Activated naive CD4-positive, alpha-beta T cell treated with anti-CD3 and anti-CD28 coated beads, Interleukin-2, amount 50 U/mL, for 24 hours (primary cell): Measurements from ENCODE around the gene COPG1.
A peak's percentile ranks its signal among the peaks of the same experiment; 100 is the strongest.

Experiments used
- H3K27ac Mint-ChIP-seq: one replicate; pipeline ENCODE4 v1.8.0; 2021; ENCODE audit warnings: mild to moderate bottlenecking, mixed read lengths
- H3K27me3 Mint-ChIP-seq: one replicate; pipeline ENCODE4 v1.8.0; 2021; ENCODE audit warnings: mixed read lengths
- H3K36me3 Mint-ChIP-seq: one replicate; pipeline ENCODE4 v1.8.0; 2021; ENCODE audit warnings: mixed read lengths
- H3K4me1 Mint-ChIP-seq: one replicate; pipeline ENCODE4 v1.8.0; 2021; ENCODE audit warnings: mixed read lengths
- H3K4me3 Mint-ChIP-seq: one replicate; pipeline ENCODE4 v1.8.0; 2021; ENCODE audit warnings: mild to moderate bottlenecking, mixed read lengths
- H3K9me3 Mint-ChIP-seq: one replicate; pipeline ENCODE4 v1.8.0; 2021; ENCODE audit warnings: mixed read lengths

The COPG1 gene

GRCh38 chr3:129288446-129288845, 39.0 kb downstream of the COPG1 start:
- H3K9me3 Mint-ChIP-seq = no peaks in the 10 kb centered on the region
- H3K36me3 Mint-ChIP-seq = peaks cover 9% of the 10 kb centered on the region
- H3K27me3 Mint-ChIP-seq = no peaks in the 10 kb centered on the region
- H3K27ac Mint-ChIP-seq = no peak overlapping the region
- H3K4me3 Mint-ChIP-seq = no peak overlapping the region
- H3K4me1 Mint-ChIP-seq = peaks cover 34% of the 10 kb centered on the region

DNA sequence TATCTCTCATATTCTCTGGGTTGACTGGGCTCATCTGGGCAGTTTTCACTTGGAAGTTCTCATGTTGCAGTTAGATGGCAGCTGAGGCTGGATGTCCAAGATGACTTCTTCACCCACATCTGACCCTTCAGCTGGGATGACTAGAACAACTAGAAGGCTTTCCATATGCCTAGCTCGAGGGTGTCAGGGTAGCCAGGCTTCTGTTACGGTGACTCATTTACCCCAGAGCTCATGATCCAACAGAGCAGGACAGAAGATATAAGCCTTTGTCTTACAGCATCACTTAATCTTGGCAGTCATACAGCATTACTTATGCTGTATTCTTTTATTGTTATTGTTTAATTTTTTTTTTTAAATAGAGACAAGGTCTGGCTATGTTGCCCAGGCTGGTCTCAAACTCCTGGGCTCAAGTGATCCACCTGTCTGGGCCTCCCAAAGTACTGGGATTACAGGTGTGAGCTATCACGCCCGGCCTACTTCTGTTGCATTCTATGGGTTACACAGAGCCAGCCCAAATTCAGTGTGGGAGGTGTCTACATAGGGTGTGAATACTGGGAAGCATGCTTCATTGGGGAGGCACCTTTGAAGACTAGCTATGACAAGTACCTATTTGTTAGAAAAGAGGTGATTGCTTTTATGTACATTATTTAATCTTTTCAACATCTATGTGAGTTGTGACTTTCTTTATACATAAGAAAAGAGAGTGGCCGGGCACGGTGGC, 40.0 kb downstream of the COPG1 start:
- Mint-ChIP-seq H3K27ac (no peak overlapping the region), H3K4me1 (peaks cover 27% of the 10 kb centered on the region), H3K27me3 (no peaks in the 10 kb centered on the region), H3K9me3 (no peaks in the 10 kb centered on the region), H3K4me3 (no peak overlapping the region), H3K36me3 (peaks cover 12% of the 10 kb centered on the region)

DNA sequence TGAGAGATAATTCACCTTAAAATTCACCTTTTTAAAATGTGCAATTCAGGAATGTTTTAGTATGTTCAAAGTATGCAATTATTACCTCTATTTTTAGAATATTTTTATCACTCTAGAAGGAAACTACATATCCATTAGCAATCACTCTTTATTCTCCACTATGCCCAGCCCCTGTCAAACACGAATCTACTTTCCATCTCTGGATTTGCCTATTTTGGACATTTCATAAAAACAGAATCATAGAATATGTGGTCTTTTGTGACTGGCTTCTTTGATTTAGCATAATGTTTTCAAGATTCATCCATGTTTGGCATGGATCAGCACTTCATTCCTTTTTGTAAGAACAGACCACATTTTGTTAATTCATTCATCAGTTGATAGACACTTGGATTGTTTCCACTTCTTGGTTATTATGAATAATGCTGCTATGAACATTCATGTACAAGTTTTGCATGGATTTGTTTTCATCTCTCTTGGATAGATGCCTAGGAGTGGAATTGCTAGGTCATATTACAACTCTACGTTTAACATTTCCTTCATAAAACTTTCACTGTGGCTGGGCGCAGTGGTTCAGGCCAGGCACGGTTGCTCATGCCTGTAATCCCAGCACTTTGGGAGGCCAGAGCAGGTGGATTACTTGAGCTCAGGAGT, 42.0 kb downstream of the COPG1 start:
- H3K4me1 Mint-ChIP-seq = peaks cover 25% of the 10 kb centered on the region
- H3K27me3 Mint-ChIP-seq = no peaks in the 10 kb centered on the region
- H3K9me3 Mint-ChIP-seq = no peaks in the 10 kb centered on the region
- H3K4me3 Mint-ChIP-seq = no peak overlapping the region
- peak overlapping the region; percentile 72 for H3K27ac Mint-ChIP-seq
- peaks cover 14% of the 10 kb centered on the region for H3K36me3 Mint-ChIP-seq

GRCh38 chr3:129295286-129295685, 45.9 kb downstream of the COPG1 start:
- peaks cover 17% of the 10 kb centered on the region for H3K36me3 Mint-ChIP-seq
- no peak overlapping the region for H3K4me3 Mint-ChIP-seq
- H3K9me3 Mint-ChIP-seq = no peaks in the 10 kb centered on the region
- H3K27ac Mint-ChIP-seq = peak overlapping the region; percentile 62
- peaks cover 16% of the 10 kb centered on the region for H3K4me1 Mint-ChIP-seq
- no peaks in the 10 kb centered on the region for H3K27me3 Mint-ChIP-seq

- H3K4me1 Mint-ChIP-seq = peaks cover 40% of the 10 kb centered on the region
- H3K27me3 Mint-ChIP-seq = no peaks in the 10 kb centered on the region
- no peak overlapping the region for H3K4me3 Mint-ChIP-seq
- H3K36me3 Mint-ChIP-seq = peaks cover 13% of the 10 kb centered on the region
- peak overlapping the region; percentile 10 for H3K27ac Mint-ChIP-seq
- H3K9me3 Mint-ChIP-seq = no peaks in the 10 kb centered on the region
Observed at GRCh38 chr3:129304146-129304961, 54.9 kb downstream of the COPG1 start.

- no peaks in the 10 kb centered on the region for H3K27me3 Mint-ChIP-seq
- no peaks in the 10 kb centered on the region for H3K9me3 Mint-ChIP-seq
- peaks cover 13% of the 10 kb centered on the region for H3K36me3 Mint-ChIP-seq
- H3K4me1 Mint-ChIP-seq = peaks cover 40% of the 10 kb centered on the region
- H3K27ac Mint-ChIP-seq = peak overlapping the region; percentile 10
- H3K4me3 Mint-ChIP-seq = no peak overlapping the region
Observed at GRCh38 chr3:129304962-129305222, 55.5 kb downstream of the COPG1 start.

- no peaks in the 10 kb centered on the region for H3K9me3 Mint-ChIP-seq
- peaks cover 40% of the 10 kb centered on the region for H3K4me1 Mint-ChIP-seq
Observed at GRCh38 chr3:129305592-129306091, 56.2 kb downstream of the COPG1 start.

GRCh38 chr3:129308636-129309035, 59.2 kb downstream of the COPG1 start:
- peaks cover 49% of the 10 kb centered on the region for H3K4me1 Mint-ChIP-seq
- peak overlapping the region; percentile 48 for H3K27ac Mint-ChIP-seq
- H3K27me3 Mint-ChIP-seq = no peaks in the 10 kb centered on the region
- no peak overlapping the region for H3K4me3 Mint-ChIP-seq
- peaks cover 8% of the 10 kb centered on the region for H3K36me3 Mint-ChIP-seq
- no peaks in the 10 kb centered on the region for H3K9me3 Mint-ChIP-seq

More at GRCh38 chr3:129305592-129306091, 56.2 kb downstream of the COPG1 start:
- H3K4me3 Mint-ChIP-seq = peak overlapping the region; percentile 19
- H3K36me3 Mint-ChIP-seq = peaks cover 13% of the 10 kb centered on the region
- H3K27me3 Mint-ChIP-seq = no peaks in the 10 kb centered on the region
- no peak overlapping the region for H3K27ac Mint-ChIP-seq

- Mint-ChIP-seq H3K27me3 (no peaks in the 10 kb centered on the region), H3K4me1 (peaks cover 42% of the 10 kb centered on the region), H3K4me3 (no peak overlapping the region), H3K27ac (peak overlapping the region; percentile 20), H3K36me3 (peaks cover 6% of the 10 kb centered on the region), H3K9me3 (no peaks in the 10 kb centered on the region)
Observed at GRCh38 chr3:129310111-129311011, 61.0 kb downstream of the COPG1 start.

GRCh38 chr3:129311054-129311902, 61.9 kb downstream of the COPG1 start:
- Mint-ChIP-seq H3K27me3 (no peaks in the 10 kb centered on the region), H3K9me3 (no peaks in the 10 kb centered on the region), H3K27ac (peak overlapping the region; percentile 60), H3K36me3 (peaks cover 1% of the 10 kb centered on the region), H3K4me3 (no peak overlapping the region), H3K4me1 (peaks cover 33% of the 10 kb centered on the region)

DNA sequence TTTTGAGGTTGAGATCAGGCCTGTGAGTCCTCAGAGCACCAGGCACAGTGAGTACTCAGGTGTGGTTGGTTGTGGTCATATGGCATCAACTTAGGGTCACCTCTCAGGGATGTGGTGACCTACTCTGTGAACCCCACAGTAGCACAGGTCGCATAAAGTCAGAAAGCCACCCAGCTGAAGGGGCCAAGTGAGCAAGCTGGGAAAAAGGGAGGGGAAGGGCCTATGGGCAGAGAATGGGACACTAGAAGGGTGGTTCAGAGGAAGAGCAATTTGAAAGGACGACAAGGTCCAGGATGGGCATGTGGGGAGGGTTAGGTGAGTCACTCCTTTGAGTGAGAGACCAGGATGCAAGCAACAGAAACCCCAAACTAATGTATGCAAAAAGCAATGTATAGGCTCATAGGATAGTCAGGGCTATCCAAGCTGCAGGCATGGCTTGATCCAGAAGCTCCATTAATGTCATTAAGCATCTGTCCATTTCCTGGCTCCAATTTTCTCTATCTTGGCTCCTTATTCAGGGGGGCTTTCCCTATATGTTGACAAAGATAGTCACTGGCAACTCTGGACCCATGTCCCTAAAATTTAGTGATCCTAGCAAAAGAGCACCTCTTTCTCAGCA, 62.7 kb downstream of the COPG1 start:
- Mint-ChIP-seq H3K4me1 (peaks cover 26% of the 10 kb centered on the region), H3K27ac (peak overlapping the region; percentile 52), H3K9me3 (no peaks in the 10 kb centered on the region), H3K27me3 (no peaks in the 10 kb centered on the region), H3K36me3 (peaks cover under 1% of the 10 kb centered on the region), H3K4me3 (no peak overlapping the region)

DNA sequence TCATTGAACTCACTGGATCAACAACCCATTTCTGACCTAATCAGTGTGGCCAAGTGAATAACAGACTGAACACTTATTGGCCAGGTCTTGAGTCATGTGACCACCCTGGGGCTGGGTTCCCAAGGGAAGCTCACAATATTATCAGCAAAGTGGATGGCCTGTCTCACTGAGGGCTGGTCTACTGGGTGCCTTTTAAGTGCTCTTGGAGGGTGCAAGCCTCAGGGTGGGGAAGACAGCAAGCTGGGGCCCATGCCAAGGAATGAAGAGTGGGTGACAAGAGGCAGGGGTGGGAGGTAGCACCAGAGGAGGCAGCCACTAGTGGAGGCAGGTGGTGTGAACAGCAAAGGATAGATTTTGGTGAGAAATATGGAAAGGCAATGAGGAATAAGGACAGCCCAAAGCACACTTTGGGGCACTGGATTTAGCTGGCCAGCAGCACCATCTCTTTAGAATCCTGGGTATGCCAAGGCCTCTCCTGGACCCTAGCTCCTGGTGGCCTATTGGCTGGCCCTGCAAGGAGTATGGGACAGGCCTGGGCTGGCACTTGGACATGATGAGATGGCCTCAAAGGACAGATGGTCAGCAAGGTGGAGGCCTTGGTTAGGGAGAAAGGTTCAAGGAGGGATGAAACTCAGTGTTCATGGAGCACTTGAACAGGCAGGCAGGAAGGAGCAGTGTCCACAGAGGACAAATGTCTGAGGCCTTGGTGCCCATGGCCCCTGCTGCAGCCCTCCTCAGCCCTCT, 63.4 kb downstream of the COPG1 start:
- no peaks in the 10 kb centered on the region for H3K36me3 Mint-ChIP-seq
- peaks cover 26% of the 10 kb centered on the region for H3K4me1 Mint-ChIP-seq
- no peaks in the 10 kb centered on the region for H3K9me3 Mint-ChIP-seq
- peak overlapping the region; percentile 57 for H3K27ac Mint-ChIP-seq
- H3K27me3 Mint-ChIP-seq = no peaks in the 10 kb centered on the region
- H3K4me3 Mint-ChIP-seq = peak overlapping the region; percentile 34

- H3K27ac Mint-ChIP-seq = peak overlapping the region; percentile 91
- H3K27me3 Mint-ChIP-seq = no peaks in the 10 kb centered on the region
- no peaks in the 10 kb centered on the region for H3K9me3 Mint-ChIP-seq
Observed at GRCh38 chr3:129313415-129313664, 63.9 kb downstream of the COPG1 start.

More at GRCh38 chr3:129313415-129313664, 63.9 kb downstream of the COPG1 start:
- Mint-ChIP-seq H3K4me3 (peak overlapping the region; percentile 95), H3K36me3 (no peaks in the 10 kb centered on the region), H3K4me1 (peaks cover 26% of the 10 kb centered on the region)
